ENCODE measurements around the gene IKZF2.

Gene IKZF2

DNA sequence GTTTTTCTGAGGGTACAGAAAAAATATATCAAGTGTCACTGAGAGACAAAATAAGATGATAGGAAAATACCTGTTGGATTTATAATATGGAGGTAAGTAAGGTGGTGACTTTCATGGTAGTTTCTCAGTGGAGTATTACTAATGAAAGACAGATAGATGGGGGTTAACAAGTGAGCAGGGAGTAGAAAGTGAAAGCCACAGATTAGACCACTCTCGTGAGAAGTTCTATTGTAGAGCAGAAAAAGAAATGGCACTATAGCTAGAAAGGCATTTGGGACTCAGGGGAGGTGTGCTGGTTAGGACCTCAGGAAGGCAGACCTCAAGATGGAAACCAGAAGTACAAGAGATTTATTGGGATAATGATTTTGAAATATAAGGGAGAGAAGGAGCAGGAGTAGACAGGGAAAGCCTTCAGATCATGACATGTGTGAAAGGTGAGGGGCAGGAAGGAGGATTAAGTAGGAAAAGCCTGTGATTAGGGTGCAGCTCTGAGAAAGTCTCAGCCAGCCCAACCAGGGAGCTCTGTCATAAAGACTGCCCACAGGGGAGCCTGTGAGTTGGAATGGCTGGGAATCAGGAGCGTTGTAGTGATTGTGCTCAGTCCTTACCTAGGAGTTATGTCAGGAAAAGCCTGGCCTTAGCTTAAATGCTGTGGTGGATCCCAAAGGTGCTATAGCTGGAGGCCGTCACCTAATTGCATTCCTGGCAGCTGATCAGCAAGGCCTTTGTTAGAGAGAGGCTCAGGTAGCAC, 198.1 kb downstream of the IKZF2 start:
- DNase-seq, result no peak

DNA sequence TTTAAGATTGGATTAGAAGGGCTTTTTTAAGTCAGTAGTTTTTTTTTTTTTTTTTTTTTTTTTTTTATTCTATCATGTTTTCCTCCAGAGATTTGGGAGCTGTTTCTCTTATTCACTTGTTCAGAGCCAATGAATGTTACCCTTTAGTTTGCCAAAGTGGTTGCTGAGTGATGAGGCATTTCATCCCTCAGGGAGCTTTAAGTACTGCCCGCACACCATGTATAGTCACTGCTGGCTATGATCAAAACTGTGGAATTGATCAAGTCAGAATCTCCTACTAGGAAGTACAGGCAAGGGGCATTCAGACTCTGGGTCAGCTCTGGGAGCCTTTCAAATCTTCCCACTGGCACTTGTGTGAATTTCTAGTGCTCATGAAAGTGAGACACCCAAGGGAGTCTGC, 201.6 kb downstream of the IKZF2 start:
- no peak for DNase-seq

Data from midbrain (tissue), 1 donor.